PFSK-1 (cell line): ENCODE data around the gene B4GALT6.

Experiments used
- FOXP2 ChIP-seq: optimal IDR thresholded peaks from 2 replicates; pipeline ENCODE3; 2011; ENCODE audit warnings: borderline replicate concordance, control low read depth, inconsistent platforms; ENCODE audit not compliant: insufficient read depth; ENCODE audit errors: extremely low read length, extremely low read depth
- POLR2AphosphoS5 ChIP-seq: IDR thresholded peaks from 2 replicates; pipeline ENCODE4 v1.6.1; 2012; ENCODE audit warnings: low read depth, mild to moderate bottlenecking, control low read depth, low read length, moderate library complexity
- SIN3A ChIP-seq: IDR thresholded peaks from 2 replicates; pipeline ENCODE4 v1.6.1; 2012; ENCODE audit warnings: mild to moderate bottlenecking, low read length, moderate library complexity, borderline replicate concordance; ENCODE audit not compliant: insufficient read depth
- TAF1 ChIP-seq: IDR thresholded peaks from 2 replicates; pipeline ENCODE4 v1.6.1; 2012; ENCODE audit warnings: low read length, control low read depth, borderline replicate concordance; ENCODE audit not compliant: insufficient read depth
- TF ChIP-seq, protein P1 (sequence below), 2 experiments: IDR thresholded peaks; 2 replicates each; pipeline versions ENCODE4 v1.6.1 to v1.8.0; 2011 to 2012; ENCODE audit warnings: low read depth in 2 of 2, low read length in 2 of 2, control low read depth in 1 of 2, inconsistent platforms in 1 of 2, mild to moderate bottlenecking in 1 of 2, moderate library complexity in 1 of 2; ENCODE audit not compliant: insufficient read depth in 1 of 2

Gene B4GALT6

DNA sequence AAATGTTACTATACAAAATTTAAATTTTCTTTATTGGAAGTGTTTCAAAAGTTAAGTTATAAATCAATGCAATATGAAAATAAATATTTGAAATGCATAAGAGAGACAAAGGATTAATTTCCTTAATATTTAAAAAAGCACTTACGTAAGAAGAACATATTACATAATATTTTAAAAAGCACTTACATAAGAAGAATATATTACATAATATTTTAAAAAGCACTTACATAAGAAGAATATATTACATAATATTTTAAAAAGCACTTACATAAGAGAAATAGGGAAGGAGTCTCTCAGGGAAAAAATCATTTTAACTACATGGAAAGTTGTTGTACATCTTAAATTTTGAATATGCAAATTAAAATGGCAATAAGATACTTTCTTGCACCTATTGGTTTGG lies 17.4 kb upstream of the B4GALT6 start:
- no peak for TF ChIP-seq FOXP2
- no peak for TF ChIP-seq POLR2AphosphoS5
- no peak for TF ChIP-seq SIN3A
- TF ChIP-seq TAF1, result no peak
- TF ChIP-seq, protein P1, sequence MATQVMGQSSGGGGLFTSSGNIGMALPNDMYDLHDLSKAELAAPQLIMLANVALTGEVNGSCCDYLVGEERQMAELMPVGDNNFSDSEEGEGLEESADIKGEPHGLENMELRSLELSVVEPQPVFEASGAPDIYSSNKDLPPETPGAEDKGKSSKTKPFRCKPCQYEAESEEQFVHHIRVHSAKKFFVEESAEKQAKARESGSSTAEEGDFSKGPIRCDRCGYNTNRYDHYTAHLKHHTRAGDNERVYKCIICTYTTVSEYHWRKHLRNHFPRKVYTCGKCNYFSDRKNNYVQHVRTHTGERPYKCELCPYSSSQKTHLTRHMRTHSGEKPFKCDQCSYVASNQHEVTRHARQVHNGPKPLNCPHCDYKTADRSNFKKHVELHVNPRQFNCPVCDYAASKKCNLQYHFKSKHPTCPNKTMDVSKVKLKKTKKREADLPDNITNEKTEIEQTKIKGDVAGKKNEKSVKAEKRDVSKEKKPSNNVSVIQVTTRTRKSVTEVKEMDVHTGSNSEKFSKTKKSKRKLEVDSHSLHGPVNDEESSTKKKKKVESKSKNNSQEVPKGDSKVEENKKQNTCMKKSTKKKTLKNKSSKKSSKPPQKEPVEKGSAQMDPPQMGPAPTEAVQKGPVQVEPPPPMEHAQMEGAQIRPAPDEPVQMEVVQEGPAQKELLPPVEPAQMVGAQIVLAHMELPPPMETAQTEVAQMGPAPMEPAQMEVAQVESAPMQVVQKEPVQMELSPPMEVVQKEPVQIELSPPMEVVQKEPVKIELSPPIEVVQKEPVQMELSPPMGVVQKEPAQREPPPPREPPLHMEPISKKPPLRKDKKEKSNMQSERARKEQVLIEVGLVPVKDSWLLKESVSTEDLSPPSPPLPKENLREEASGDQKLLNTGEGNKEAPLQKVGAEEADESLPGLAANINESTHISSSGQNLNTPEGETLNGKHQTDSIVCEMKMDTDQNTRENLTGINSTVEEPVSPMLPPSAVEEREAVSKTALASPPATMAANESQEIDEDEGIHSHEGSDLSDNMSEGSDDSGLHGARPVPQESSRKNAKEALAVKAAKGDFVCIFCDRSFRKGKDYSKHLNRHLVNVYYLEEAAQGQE (IDR thresholded peaks at IDR 0.05; ENCODE audit: insufficient read depth in 1 of 2, low read depth in 2 of 2, low read length in 2 of 2), result no peak

GRCh38 chr18:31700990-31701389 lies 16.6 kb upstream of the B4GALT6 start:
- TF ChIP-seq TAF1 (no peak), FOXP2 (no peak), SIN3A (no peak), POLR2AphosphoS5 (no peak)
- TF ChIP-seq, protein P1 (IDR thresholded peaks at IDR 0.05; ENCODE audit: insufficient read depth in 1 of 2, low read depth in 2 of 2, low read length in 2 of 2), result no peak

GRCh38 chr18:31697351-31698298 lies 13.2 kb upstream of the B4GALT6 start:
- TF ChIP-seq FOXP2 (no peak), SIN3A (no peak), POLR2AphosphoS5 (no peak), TAF1 (no peak)
- TF ChIP-seq, protein P1 (IDR thresholded peaks at IDR 0.05; ENCODE audit: insufficient read depth in 1 of 2, low read depth in 2 of 2, low read length in 2 of 2), result no peak

GRCh38 chr18:31695989-31696388 lies 11.6 kb upstream of the B4GALT6 start:
- TF ChIP-seq TAF1, result no peak
- TF ChIP-seq POLR2AphosphoS5, result no peak
- TF ChIP-seq, protein P1 (IDR thresholded peaks at IDR 0.05; ENCODE audit: insufficient read depth in 1 of 2, low read depth in 2 of 2, low read length in 2 of 2), result no peak
- TF ChIP-seq SIN3A, result no peak
- no peak for TF ChIP-seq FOXP2
